K562 (cell line): Measurements from ENCODE around the gene MOSPD2. TPM values are rescaled to one million over a fixed set of nuclear protein-coding genes. Genes with fewer than 3 reads are reported as not detected.

Experiments
- ATAC-seq: fragments of 200-7000 bp; cut with Tn5 transposase; 3 replicates; pipeline ENCODE4 v1.9.1; 2020; ENCODE audit warnings: moderate library complexity
- BruUV-seq: library from RNA; stranded (reverse); fragments of 400-500 nt; replicated peaks from 2 replicates; lab custom pipeline; 2021; lab: Mats Ljungman, UMichigan
- CTCF ChIA-PET: fragments of 300-600 bp; formaldehyde crosslinking; extraction: SDS; loops from one replicate; lab custom pipeline; 2021; ENCODE audit warnings: low intra/inter-chr PET ratio; lab: Yijun Ruan, JAX
- POLR2A ChIA-PET: fragments of 300-600, 350-650 bp; sonication (Branson Sonifier 250); formaldehyde crosslinking; extraction: SDS; loops from one replicate; lab custom pipeline; 2021; ENCODE audit warnings: antibody characterized with exemption, inconsistent platforms; lab: Yijun Ruan, JAX
- DNase-seq, 4 experiments: peaks; one replicate each; pipeline versions ENCODE4 v3.0.0 to v3.0.0-alpha.2; 2011 to 2018; ENCODE audit warnings: low spot score in 3 of 4, mixed read lengths in 3 of 4; ENCODE audit errors: extremely low read depth in 1 of 4
- FAIRE-seq: peaks from 2 replicates; lab custom pipeline; 2011; peaks lifted over from hg19 to GRCh38; lab: Jason Lieb, UNC
- H2AFZ ChIP-seq: 2 replicates; pipeline ENCODE4 v1.6.0; 2011; ENCODE audit warnings: low read depth, low read length, control low read depth, inconsistent platforms
- H3K27ac ChIP-seq: fragments of 200-600 bp; 3 replicates; pipeline ENCODE4 v1.8.0; 2011; ENCODE audit warnings: low read depth, mild to moderate bottlenecking, control low read depth, inconsistent platforms, low read length, moderate library complexity, mixed read lengths; ENCODE audit errors: extremely low read depth
- H3K27me3 ChIP-seq, 2 experiments: fragments of 300-600 bp in 1 of 2; 2 replicates in 1 of 2; 3 replicates in 1 of 2; pipeline versions ENCODE4 v1.6.0 to v1.8.0; 2011; ENCODE audit warnings: inconsistent platforms in 2 of 2, low read length in 2 of 2, mild to moderate bottlenecking in 1 of 2, mixed read lengths in 1 of 2, moderate library complexity in 1 of 2; ENCODE audit not compliant: control insufficient read depth in 2 of 2, insufficient read depth in 2 of 2
- H3K36me3 ChIP-seq: fragments of 300-600 bp; 3 replicates; pipeline ENCODE4 v1.8.0; 2011; ENCODE audit warnings: mild to moderate bottlenecking, low read length, inconsistent platforms; ENCODE audit not compliant: control insufficient read depth, insufficient read depth
- H3K4me1 ChIP-seq, 2 experiments: fragments of 200-600 bp in 1 of 2; replicated peaks in 1 of 2; 2 replicates in 1 of 2; 3 replicates in 1 of 2; pipeline versions ENCODE4 v1.5.1 to v1.8.0; 2011; ENCODE audit warnings: inconsistent platforms in 2 of 2, low read length in 2 of 2, mild to moderate bottlenecking in 1 of 2, mixed read lengths in 1 of 2, moderate library complexity in 1 of 2; ENCODE audit not compliant: control insufficient read depth in 2 of 2, insufficient read depth in 2 of 2
- H3K4me2 ChIP-seq: 2 replicates; pipeline ENCODE4 v1.6.1; 2011; ENCODE audit warnings: low read length, control low read depth, inconsistent platforms, mixed read lengths; ENCODE audit not compliant: insufficient read depth
- H3K4me3 ChIP-seq: fragments of 200-600 bp; sonication (generic), shearing (Covaris generic); 2 replicates; pipeline ENCODE4 v1.5.1; 2016; ENCODE audit warnings: control low read depth, inconsistent platforms
- H3K79me2 ChIP-seq: fragments of 200-600 bp; 3 replicates; pipeline ENCODE4 v1.8.0; 2011; ENCODE audit warnings: low read length, inconsistent platforms; ENCODE audit not compliant: control insufficient read depth, insufficient read depth
- H3K9ac ChIP-seq, 2 experiments: 2 replicates each; pipeline versions ENCODE4 v1.6.0 to v1.6.1; 2011; ENCODE audit warnings: low read depth in 2 of 2, low read length in 2 of 2, control low read depth in 1 of 2, inconsistent platforms in 1 of 2, mild to moderate bottlenecking in 1 of 2, mixed read lengths in 1 of 2; ENCODE audit not compliant: insufficient read depth in 1 of 2
- H3K9me1 ChIP-seq: one replicate; pipeline ENCODE4 v1.6.0; 2011; ENCODE audit warnings: inconsistent platforms, mild to moderate bottlenecking, low read length, moderate library complexity; ENCODE audit not compliant: control insufficient read depth, insufficient read depth
- H3K9me3 ChIP-seq: replicated peaks from 2 replicates; pipeline ENCODE4 v1.5.1; 2011; ENCODE audit warnings: low read depth, low read length, inconsistent platforms; ENCODE audit not compliant: control insufficient read depth, insufficient read depth
- H4K20me1 ChIP-seq: replicated peaks from 2 replicates; pipeline ENCODE4 v1.6.1; 2011; ENCODE audit warnings: low read length, inconsistent platforms, mixed read lengths; ENCODE audit not compliant: control insufficient read depth, insufficient read depth
- BCLAF1 ChIP-seq, 2 experiments: fragments of 450-650 bp in 1 of 2; IDR thresholded peaks; 2 replicates each; pipeline ENCODE4 v1.6.1; 2011 to 2017; ENCODE audit warnings: low read depth in 2 of 2, antibody characterized with exemption in 1 of 2, borderline replicate concordance in 1 of 2, low read length in 1 of 2, mild to moderate bottlenecking in 1 of 2, mixed read lengths in 1 of 2; ENCODE audit not compliant: control insufficient read depth in 1 of 2
- CBX5 ChIP-seq: IDR thresholded peaks from 2 replicates; pipeline ENCODE4 v1.6.1; 2014; ENCODE audit warnings: low read depth, borderline replicate concordance
- NCOA2 ChIP-seq, 2 experiments: fragments of 450-650 bp; IDR thresholded peaks; 2 replicates each; pipeline ENCODE4 v1.6.1; 2018; ENCODE audit warnings: mild to moderate bottlenecking in 2 of 2, moderate library complexity in 1 of 2; ENCODE audit not compliant: partially characterized antibody in 2 of 2
- PHF8 ChIP-seq: fragments of 200-600 bp; sonication (generic); IDR thresholded peaks from 2 replicates; pipeline ENCODE4 v1.6.1; 2012; ENCODE audit warnings: mixed run types, mild to moderate bottlenecking, inconsistent platforms, low read length, moderate library complexity, borderline replicate concordance
- POLR3A ChIP-seq: IDR thresholded peaks from 2 replicates; pipeline ENCODE4 v1.6.1; 2011; ENCODE audit warnings: borderline replicate concordance, mild to moderate bottlenecking, moderate library complexity; ENCODE audit not compliant: insufficient read length, insufficient read depth; ENCODE audit errors: extremely low read depth
- RBM17 ChIP-seq: fragments of 200-400 bp; formaldehyde crosslinking; IDR thresholded peaks from 2 replicates; pipeline ENCODE4 v1.6.1; 2017; ENCODE audit warnings: low read depth, mild to moderate bottlenecking, low read length, borderline replicate concordance
- ZNF134 ChIP-seq: fragments of 250-450 bp; sonication (Bioruptor Pico); conservative IDR thresholded peaks from 2 replicates; pipeline ENCODE4 v1.4.0; 2020
- WGBS: fragments of 100-300 bp; shearing (Covaris generic); methylation state at CpG from one replicate; pipeline ENCODE4 v1.1.6; 2016; ENCODE audit warnings: low coverage, mixed read lengths; ENCODE audit not compliant: insufficient coverage; ENCODE audit errors: missing lambda C conversion rate; 5-methylcytosine and 5-hydroxymethylcytosine counted together
- in situ Hi-C: fragments of 300-500 bp; cut with MboI; formaldehyde crosslinking; loops from 4 replicates; pipeline ENCODE4 v1.15.0; 2018; ENCODE audit warnings: inconsistent platforms, mixed read lengths
- intact Hi-C: fragments of 100-400 bp; cut with micrococcal nuclease; formaldehyde crosslinking; loops from 2 replicates; pipeline ENCODE4 v1.14.2; 2022
- polyA plus RNA-seq, 8 experiments: library from polyadenylated mRNA; depleted of rRNA in 4 of 8; stranded (reverse) in 5 of 8; unstranded in 3 of 8; fragments of >200 nt; fragmentation: Nextera tagmentation in 2 of 8; fragmentation: Illumina TruSeq in 1 of 8; extraction: Ambion mirVana in 2 of 8; extraction: Trizol in 1 of 8; gene quantifications; 2 replicates each; pipeline versions ENCODE4 v1.2.1 to v1.2.3, GENCODE V29; 2011 to 2014; ENCODE audit warnings: inconsistent platforms in 1 of 8, missing spikeins in 1 of 8
- total RNA-seq, 7 experiments: library from RNA; depleted of rRNA in 6 of 7; stranded (reverse); fragments of >200 nt in 6 of 7; fragmentation: Illumina TruSeq in 2 of 7; extraction: Trizol in 2 of 7; gene quantifications; 2 replicates each; pipeline versions ENCODE4 v1.2.1 to v1.2.3, GENCODE V29; 2011 to 2021; ENCODE audit warnings: low replicate concordance in 1 of 7
- TF ChIP-seq, protein P1 (sequence below), 3 experiments: fragments of 200-800 bp in 1 of 3; fragments of 250-450 bp in 1 of 3; fragments of 450-650 bp in 1 of 3; sonication (Bioruptor Pico) in 1 of 3; sonication (Bioruptor generic) in 1 of 3; formaldehyde crosslinking in 1 of 3; IDR thresholded peaks; 2 replicates each; pipeline versions ENCODE4 v1.6.1 to v1.8.0; 2016 to 2022; ENCODE audit warnings: mild to moderate bottlenecking in 2 of 3, missing genetic modification characterization in 2 of 3, missing compliant biosample characterization in 1 of 3, moderate library complexity in 1 of 3
- TF ChIP-seq, protein P2 (sequence below): sonication (generic); formaldehyde crosslinking; IDR thresholded peaks from 2 replicates; pipeline ENCODE4 v1.5.0; 2020; ENCODE audit warnings: missing genetic modification reagents

Gene MOSPD2
- total and polyA plus RNA-seq, 9 of the 15 experiments (the other 6 are each of a cell fraction or from before 2014, with no cell fraction given) = 3.9 to 12.2 (median 9.2) TPM

- TF ChIP-seq BCLAF1 (IDR thresholded peaks at IDR 0.05; ENCODE audit: borderline replicate concordance in 1 of 2, control insufficient read depth in 1 of 2, low read depth in 2 of 2, low read length in 1 of 2) = no peak
- no peak for TF ChIP-seq RBM17
Observed at GRCh38 chrX:14941301-14941700, 68.1 kb downstream of the MOSPD2 start (continued).

GRCh38 chrX:14942341-14942740 is 69.1 kb downstream of the MOSPD2 start:
- intact Hi-C loops = no loop called here
- no TSS peak for BruUV-seq
- no peak for FAIRE-seq
- Histone ChIP-seq H3K9ac (no peak overlapping the region), H3K4me2 (no peak overlapping the region), H3K27me3 (no peaks in the 10 kb centered on the region), H3K79me2 (no peaks in the 10 kb centered on the region), H4K20me1 (no peaks in the 10 kb centered on the region), H3K9me3 (no peaks in the 10 kb centered on the region), H3K4me1 (no peaks in the 10 kb centered on the region), H3K9me1 (no peaks in the 10 kb centered on the region), H3K36me3 (no peaks in the 10 kb centered on the region), H3K4me3 (no peak overlapping the region), H2AFZ (no peak overlapping the region), H3K27ac (no peak overlapping the region)
- ATAC-seq = no peak
- TF ChIP-seq CBX5 (no peak), PHF8 (no peak), NCOA2 (IDR thresholded peaks at IDR 0.05; ENCODE audit: partially characterized antibody in 2 of 2) (no peak), ZNF134 (no peak), POLR3A (no peak)
- TF ChIP-seq, protein P1, sequence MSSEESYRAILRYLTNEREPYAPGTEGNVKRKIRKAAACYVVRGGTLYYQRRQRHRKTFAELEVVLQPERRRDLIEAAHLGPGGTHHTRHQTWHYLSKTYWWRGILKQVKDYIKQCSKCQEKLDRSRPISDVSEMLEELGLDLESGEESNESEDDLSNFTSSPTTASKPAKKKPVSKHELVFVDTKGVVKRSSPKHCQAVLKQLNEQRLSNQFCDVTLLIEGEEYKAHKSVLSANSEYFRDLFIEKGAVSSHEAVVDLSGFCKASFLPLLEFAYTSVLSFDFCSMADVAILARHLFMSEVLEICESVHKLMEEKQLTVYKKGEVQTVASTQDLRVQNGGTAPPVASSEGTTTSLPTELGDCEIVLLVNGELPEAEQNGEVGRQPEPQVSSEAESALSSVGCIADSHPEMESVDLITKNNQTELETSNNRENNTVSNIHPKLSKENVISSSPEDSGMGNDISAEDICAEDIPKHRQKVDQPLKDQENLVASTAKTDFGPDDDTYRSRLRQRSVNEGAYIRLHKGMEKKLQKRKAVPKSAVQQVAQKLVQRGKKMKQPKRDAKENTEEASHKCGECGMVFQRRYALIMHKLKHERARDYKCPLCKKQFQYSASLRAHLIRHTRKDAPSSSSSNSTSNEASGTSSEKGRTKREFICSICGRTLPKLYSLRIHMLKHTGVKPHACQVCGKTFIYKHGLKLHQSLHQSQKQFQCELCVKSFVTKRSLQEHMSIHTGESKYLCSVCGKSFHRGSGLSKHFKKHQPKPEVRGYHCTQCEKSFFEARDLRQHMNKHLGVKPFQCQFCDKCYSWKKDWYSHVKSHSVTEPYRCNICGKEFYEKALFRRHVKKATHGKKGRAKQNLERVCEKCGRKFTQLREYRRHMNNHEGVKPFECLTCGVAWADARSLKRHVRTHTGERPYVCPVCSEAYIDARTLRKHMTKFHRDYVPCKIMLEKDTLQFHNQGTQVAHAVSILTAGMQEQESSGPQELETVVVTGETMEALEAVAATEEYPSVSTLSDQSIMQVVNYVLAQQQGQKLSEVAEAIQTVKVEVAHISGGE (CRISPR knock-in tag; IDR thresholded peaks at IDR 0.05) = no peak
- TF ChIP-seq, protein P2, sequence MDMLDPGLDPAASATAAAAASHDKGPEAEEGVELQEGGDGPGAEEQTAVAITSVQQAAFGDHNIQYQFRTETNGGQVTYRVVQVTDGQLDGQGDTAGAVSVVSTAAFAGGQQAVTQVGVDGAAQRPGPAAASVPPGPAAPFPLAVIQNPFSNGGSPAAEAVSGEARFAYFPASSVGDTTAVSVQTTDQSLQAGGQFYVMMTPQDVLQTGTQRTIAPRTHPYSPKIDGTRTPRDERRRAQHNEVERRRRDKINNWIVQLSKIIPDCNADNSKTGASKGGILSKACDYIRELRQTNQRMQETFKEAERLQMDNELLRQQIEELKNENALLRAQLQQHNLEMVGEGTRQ (CRISPR knock-in tag) = no peak
- no peak for DNase-seq
- ChIA-PET POLR2A (no interaction called here), CTCF (no interaction called here)
- in situ Hi-C loops = no loop called here
- 0% methylated on average over 3 of the region's 3 CpGs for WGBS
